ENCODE measurements around the gene WDR72. TPM values are rescaled to one million over a fixed set of nuclear protein-coding genes. Genes with fewer than 3 reads are reported as not detected.

Gene WDR72
- total RNA-seq, 1 donor from 2014 or later: 3.2 TPM

- no peak for ATAC-seq
- Histone ChIP-seq H3K27ac (no peak overlapping the region), H3K36me3 (no peaks in the 10 kb centered on the region), H3K4me1 (no peaks in the 10 kb centered on the region), H3K9me3 (no peaks in the 10 kb centered on the region), H3K4me3 (no peak overlapping the region), H3K27me3 (no peaks in the 10 kb centered on the region)
- no peak for TF ChIP-seq CTCF (IDR thresholded peaks at IDR 0.05)
- intact Hi-C loops (cut with DNase I): no loop called here
- DNase-seq: no peak
Measured at GRCh38 chr15:53470743-53471142, 288.7 kb downstream of the WDR72 start.

- Histone ChIP-seq H3K9me3 (no peaks in the 10 kb centered on the region), H3K27me3 (no peaks in the 10 kb centered on the region), H3K27ac (no peak overlapping the region), H3K4me1 (no peaks in the 10 kb centered on the region), H3K4me3 (no peak overlapping the region), H3K36me3 (no peaks in the 10 kb centered on the region)
- no peak for DNase-seq
- no peak for ATAC-seq
- intact Hi-C loops (cut with DNase I): no loop called here
- no peak for TF ChIP-seq CTCF (IDR thresholded peaks at IDR 0.05)
Measured at GRCh38 chr15:53469422-53469821, 290.0 kb downstream of the WDR72 start.

Other genes starting within 250 kb of the WDR72 start
- gene UNC13C, start 218.8 kb upstream of the WDR72 start, total RNA-seq: 0.14 TPM

Measured in upper lobe of right lung (tissue), 1 donor.